HTR-8/SVneo (cell line): Measurements from ENCODE around the gene GNB1.
A peak's percentile ranks its signal among the peaks of the same experiment; 100 is the strongest.

Experiments
- DNase-seq: peaks from one replicate; pipeline ENCODE4 v3.0.0; 2011; ENCODE audit warnings: low spot score, mixed read lengths; ENCODE audit not compliant: insufficient read length
- FAIRE-seq: peaks from 2 replicates; lab custom pipeline; 2011; peaks lifted over from hg19 to GRCh38; lab: Jason Lieb, UNC

The GNB1 gene

GRCh38 chr1:1775327-1776226, 115.3 kb downstream of the GNB1 start:
- no peak for FAIRE-seq
- DNase-seq, result no peak

- DNase-seq, result no peak
- FAIRE-seq, result no peak
Measured at GRCh38 chr1:1773874-1774273, 117.0 kb downstream of the GNB1 start.

GRCh38 chr1:1771096-1771495, 119.8 kb downstream of the GNB1 start:
- DNase-seq (no peak), FAIRE-seq (no peak)

GRCh38 chr1:1770102-1770501, 120.8 kb downstream of the GNB1 start:
- no peak for DNase-seq
- no peak for FAIRE-seq

- DNase-seq (no peak), FAIRE-seq (no peak)
Measured at GRCh38 chr1:1768249-1768992, 122.5 kb downstream of the GNB1 start.

GRCh38 chr1:1764876-1765470, 125.9 kb downstream of the GNB1 start:
- no peak for DNase-seq
- FAIRE-seq, result no peak

- DNase-seq (no peak), FAIRE-seq (no peak)
Measured at GRCh38 chr1:1763657-1764621, 126.9 kb downstream of the GNB1 start.

GRCh38 chr1:1761504-1762376, 129.1 kb downstream of the GNB1 start:
- no peak for FAIRE-seq
- no peak for DNase-seq

- DNase-seq (no peak), FAIRE-seq (no peak)
Measured at GRCh38 chr1:1760715-1761114, 130.2 kb downstream of the GNB1 start.

GRCh38 chr1:1760345-1760650, 130.6 kb downstream of the GNB1 start:
- FAIRE-seq, result no peak
- no peak for DNase-seq

- FAIRE-seq, result no peak
Measured at GRCh38 chr1:1759456-1760344, 131.2 kb downstream of the GNB1 start.

GRCh38 chr1:1758692-1759455, 132.0 kb downstream of the GNB1 start:
- FAIRE-seq (peak; percentile 57), DNase-seq (no peak)

More at GRCh38 chr1:1759456-1760344, 131.2 kb downstream of the GNB1 start:
- DNase-seq, result no peak

GRCh38 chr1:1758059-1758621, 132.7 kb downstream of the GNB1 start:
- FAIRE-seq, result no peak
- no peak for DNase-seq

- no peak for DNase-seq
Measured at GRCh38 chr1:1757422-1758058, 133.3 kb downstream of the GNB1 start.

GRCh38 chr1:1756661-1757421, 134.0 kb downstream of the GNB1 start:
- DNase-seq (no peak), FAIRE-seq (no peak)

More at GRCh38 chr1:1757422-1758058, 133.3 kb downstream of the GNB1 start:
- no peak for FAIRE-seq

- FAIRE-seq (no peak), DNase-seq (no peak)
Measured at GRCh38 chr1:1755852-1756251, 135.0 kb downstream of the GNB1 start.
